Endothelial cell of umbilical vein (primary cell): Measurements from ENCODE around the gene ADCY2.

Source experiments
- CTCF ChIP-seq, 2 donors: IDR thresholded peaks; 1 replicate in 1 of 2; 2 replicates in 1 of 2; pipeline ENCODE4 v1.5.1; 2011; ENCODE audit warnings: low read length in 2 of 2, mild to moderate bottlenecking in 2 of 2, moderate library complexity in 2 of 2, control low read depth in 1 of 2, inconsistent platforms in 1 of 2, low read depth in 1 of 2; ENCODE audit not compliant: insufficient read depth in 1 of 2; ENCODE audit errors: extremely low read depth in 1 of 2
- EZH2 ChIP-seq: IDR thresholded peaks from 2 replicates; pipeline ENCODE4 v1.6.1; 2012; ENCODE audit warnings: borderline replicate concordance, low read depth, mild to moderate bottlenecking, moderate library complexity, low read length, inconsistent platforms; ENCODE audit not compliant: severe bottlenecking
- GATA2 ChIP-seq: IDR thresholded peaks from 2 replicates; pipeline ENCODE4 v1.7.0; 2011; ENCODE audit warnings: low read depth, mild to moderate bottlenecking, moderate library complexity, mixed read lengths, low read length; ENCODE audit not compliant: insufficient read length, insufficient read depth
- JUN ChIP-seq: IDR thresholded peaks from 2 replicates; pipeline ENCODE4 v1.6.1; 2011; ENCODE audit warnings: borderline replicate concordance, low read depth; ENCODE audit not compliant: insufficient read length, insufficient read depth
- MAX ChIP-seq: IDR thresholded peaks from 2 replicates; pipeline ENCODE4 v1.6.1; 2011; ENCODE audit not compliant: insufficient read depth, insufficient read length
- MYC ChIP-seq: IDR thresholded peaks from one replicate; pipeline ENCODE4 v1.6.1; 2011; ENCODE audit warnings: mild to moderate bottlenecking, low read depth, low read length
- POLR2A ChIP-seq: IDR thresholded peaks from 2 replicates; pipeline ENCODE4 v1.6.1; 2012; ENCODE audit warnings: low read depth, mild to moderate bottlenecking, control low read depth, low read length
- POLR2AphosphoS5 ChIP-seq: IDR thresholded peaks from 2 replicates; pipeline ENCODE4 v1.6.1; 2012; ENCODE audit warnings: low read depth, mild to moderate bottlenecking, control low read depth, low read length, moderate library complexity; ENCODE audit not compliant: insufficient read depth

- TF ChIP-seq CTCF (IDR thresholded peaks at IDR 0.05; ENCODE audit: extremely low read depth in 1 of 2, insufficient read depth in 1 of 2, low read depth in 1 of 2, low read length in 2 of 2) = no peak
- TF ChIP-seq POLR2A = no peak
- TF ChIP-seq EZH2 = no peak
- no peak for TF ChIP-seq POLR2AphosphoS5
- no peak for TF ChIP-seq GATA2
- no peak for TF ChIP-seq MAX
- no peak for TF ChIP-seq MYC
- no peak for TF ChIP-seq JUN
These were observed 97.7 kb downstream of the ADCY2 start for GRCh38 chr5:7493622-7494021.
